Hepatocyte (in vitro differentiated cells): Measurements from ENCODE around the gene FNDC3B. TPM values are rescaled to one million over a fixed set of nuclear protein-coding genes. Genes with fewer than 3 reads are reported as not detected.

Source experiments
- DNase-seq: peaks from one replicate; pipeline ENCODE4 v3.0.0-alpha.2; 2016; ENCODE audit warnings: low spot score
- H2AFZ ChIP-seq: fragments of 200-600 bp; sonication (generic); 2 replicates; pipeline ENCODE4 v1.6.0; 2016; ENCODE audit warnings: antibody characterized with exemption, mild to moderate bottlenecking
- H3K27ac ChIP-seq: fragments of 200-600 bp; sonication (generic); 2 replicates; pipeline ENCODE4 v1.5.1; 2016; ENCODE audit warnings: mild to moderate bottlenecking
- H3K27me3 ChIP-seq: fragments of 200-600 bp; sonication (generic); 2 replicates; pipeline ENCODE4 v1.6.1; 2016
- H3K36me3 ChIP-seq: fragments of 200-600 bp; sonication (generic); replicated peaks from 2 replicates; pipeline ENCODE4 v1.5.1; 2016; ENCODE audit warnings: low read depth; ENCODE audit not compliant: insufficient read depth
- H3K4me1 ChIP-seq: fragments of 200-600 bp; sonication (generic); 2 replicates; pipeline ENCODE4 v1.5.1; 2016; ENCODE audit warnings: mild to moderate bottlenecking, moderate library complexity; ENCODE audit not compliant: insufficient read depth
- H3K4me2 ChIP-seq: fragments of 200-600 bp; sonication (generic); 2 replicates; pipeline ENCODE4 v1.6.0; 2016
- H3K4me3 ChIP-seq: fragments of 200-600 bp; sonication (generic); 2 replicates; pipeline ENCODE4 v1.5.1; 2016; ENCODE audit warnings: mild to moderate bottlenecking
- H3K79me2 ChIP-seq: fragments of 200-600 bp; sonication (generic); 2 replicates; pipeline ENCODE4 v1.6.0; 2017; ENCODE audit warnings: mild to moderate bottlenecking
- H3K9me2 ChIP-seq: fragments of 200-600 bp; sonication (generic); replicated peaks from 2 replicates; pipeline ENCODE4 v1.6.0; 2017; ENCODE audit warnings: mild to moderate bottlenecking; ENCODE audit not compliant: insufficient read depth
- H3K9me3 ChIP-seq: fragments of 200-600 bp; sonication (generic); 2 replicates; pipeline ENCODE4 v1.5.1; 2016; ENCODE audit warnings: low read depth, mild to moderate bottlenecking
- H4K20me1 ChIP-seq: fragments of 200-600 bp; sonication (generic); 2 replicates; pipeline ENCODE4 v1.6.0; 2016; ENCODE audit warnings: mild to moderate bottlenecking; ENCODE audit not compliant: insufficient read depth, poor library complexity, severe bottlenecking
- EZH2 ChIP-seq: fragments of 200-600 bp; sonication (generic); IDR thresholded peaks from 2 replicates; pipeline ENCODE4 v1.6.1; 2016; ENCODE audit warnings: antibody characterized with exemption, mild to moderate bottlenecking, borderline replicate concordance
- EZH2phosphoT487 ChIP-seq: fragments of 200-600 bp; sonication (generic); IDR thresholded peaks from one replicate; pipeline ENCODE4 v1.6.1; 2018; ENCODE audit warnings: antibody characterized with exemption, mild to moderate bottlenecking, low read depth, moderate library complexity; ENCODE audit not compliant: unreplicated experiment, severe bottlenecking
- WGBS: methylation state at CpG from one replicate; pipeline ENCODE4 v1.1.6; 2016; ENCODE audit warnings: low lambda C conversion rate; ENCODE audit errors: missing lambda C conversion rate; 5-methylcytosine and 5-hydroxymethylcytosine counted together
- polyA plus RNA-seq: library from polyadenylated mRNA; unstranded; fragments of >200 nt; fragmentation: Nextera tagmentation; extraction: Ambion mirVana; gene quantifications from 2 replicates; pipeline ENCODE4 v1.2.1, GENCODE V29; 2016
- total RNA-seq: library from RNA; depleted of rRNA; stranded (reverse); fragments of >200 nt; gene quantifications from 2 replicates; pipeline ENCODE4 v1.2.3, GENCODE V29; 2014
- TF ChIP-seq, protein P1 (sequence below): fragments of 200-600 bp; sonication (generic); IDR thresholded peaks from 2 replicates; pipeline ENCODE4 v1.5.1; 2016; ENCODE audit warnings: antibody characterized with exemption, mild to moderate bottlenecking; ENCODE audit not compliant: poor library complexity

FNDC3B gene
- total and polyA plus RNA-seq, 2 experiments from 2014 or later = 61.2 to 113 TPM

DNA sequence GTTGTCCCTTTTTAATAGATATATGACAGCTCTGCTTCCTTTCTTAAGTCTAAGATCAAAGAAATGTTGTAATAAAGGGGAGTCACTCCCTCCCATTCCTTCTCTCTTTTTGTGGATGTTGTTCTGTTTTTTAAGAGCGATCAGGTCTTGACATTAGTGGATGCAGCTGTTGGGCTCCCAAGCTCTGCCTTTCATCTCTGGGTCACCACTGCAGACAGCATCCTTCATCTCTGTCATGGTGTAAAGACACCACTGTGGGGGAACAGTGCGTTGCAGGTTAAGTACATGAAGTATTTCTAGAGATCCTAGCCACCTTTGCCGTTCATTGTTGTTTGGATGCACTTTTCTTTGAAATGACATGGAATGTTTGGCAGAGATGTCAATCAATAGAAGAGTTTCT is 17.7 kb downstream of the FNDC3B start:
- H2AFZ ChIP-seq = no peak overlapping the region
- H3K9me2 ChIP-seq = no peaks in the 10 kb centered on the region
- peaks cover 92% of the 10 kb centered on the region for H3K79me2 ChIP-seq
- no peak overlapping the region for H3K4me3 ChIP-seq
- no peaks in the 10 kb centered on the region for H3K36me3 ChIP-seq
- WGBS = 69% methylated on average over 3 of the region's 3 CpGs
- no peak overlapping the region for H3K4me2 ChIP-seq
- H4K20me1 ChIP-seq = peaks cover 91% of the 10 kb centered on the region
- no peak for TF ChIP-seq EZH2
- H3K27ac ChIP-seq = no peak overlapping the region
- no peaks in the 10 kb centered on the region for H3K27me3 ChIP-seq
- H3K9me3 ChIP-seq = no peaks in the 10 kb centered on the region
- peaks cover 13% of the 10 kb centered on the region for H3K4me1 ChIP-seq
- DNase-seq = no peak

DNA sequence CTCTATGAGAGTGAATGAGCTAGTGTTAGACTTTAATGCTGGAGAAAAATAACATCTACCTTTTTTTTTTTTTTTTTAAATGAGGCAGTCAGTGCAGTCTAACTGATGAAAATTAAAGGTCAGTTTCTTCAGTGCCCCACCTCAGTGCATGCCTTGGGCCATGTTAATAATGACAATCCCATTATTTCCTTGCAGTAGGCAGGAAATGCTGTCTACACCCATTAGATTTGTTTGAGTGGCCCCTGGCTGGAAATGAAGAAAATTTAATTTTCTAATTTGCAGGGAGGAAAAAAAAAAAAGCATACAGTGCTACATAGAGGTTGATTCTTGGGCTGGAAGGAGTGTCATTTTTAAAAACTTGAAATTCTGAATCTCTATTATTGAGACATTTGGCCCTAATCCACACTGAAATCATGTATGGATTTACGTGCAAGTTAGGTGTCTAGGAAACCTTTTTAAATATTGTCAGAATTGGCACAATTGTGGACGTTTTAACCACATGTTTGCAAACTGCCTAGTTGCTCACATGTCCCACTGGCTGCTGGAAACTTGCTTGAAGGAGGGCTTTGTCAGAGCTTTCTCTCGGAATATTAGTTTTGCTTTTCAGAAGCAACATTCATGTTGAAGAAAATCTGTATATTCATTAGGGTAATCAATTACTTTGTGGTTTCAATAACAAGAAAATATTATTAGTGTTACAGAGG is 18.4 kb downstream of the FNDC3B start:
- Histone ChIP-seq H3K4me2 (no peak overlapping the region), H3K27ac (no peak overlapping the region), H4K20me1 (peaks cover 91% of the 10 kb centered on the region), H2AFZ (no peak overlapping the region), H3K36me3 (no peaks in the 10 kb centered on the region), H3K4me1 (peaks cover 13% of the 10 kb centered on the region), H3K27me3 (no peaks in the 10 kb centered on the region), H3K9me2 (no peaks in the 10 kb centered on the region), H3K4me3 (no peak overlapping the region), H3K79me2 (peaks cover 92% of the 10 kb centered on the region), H3K9me3 (no peaks in the 10 kb centered on the region)
- TF ChIP-seq EZH2 = no peak
- TF ChIP-seq, protein P1, sequence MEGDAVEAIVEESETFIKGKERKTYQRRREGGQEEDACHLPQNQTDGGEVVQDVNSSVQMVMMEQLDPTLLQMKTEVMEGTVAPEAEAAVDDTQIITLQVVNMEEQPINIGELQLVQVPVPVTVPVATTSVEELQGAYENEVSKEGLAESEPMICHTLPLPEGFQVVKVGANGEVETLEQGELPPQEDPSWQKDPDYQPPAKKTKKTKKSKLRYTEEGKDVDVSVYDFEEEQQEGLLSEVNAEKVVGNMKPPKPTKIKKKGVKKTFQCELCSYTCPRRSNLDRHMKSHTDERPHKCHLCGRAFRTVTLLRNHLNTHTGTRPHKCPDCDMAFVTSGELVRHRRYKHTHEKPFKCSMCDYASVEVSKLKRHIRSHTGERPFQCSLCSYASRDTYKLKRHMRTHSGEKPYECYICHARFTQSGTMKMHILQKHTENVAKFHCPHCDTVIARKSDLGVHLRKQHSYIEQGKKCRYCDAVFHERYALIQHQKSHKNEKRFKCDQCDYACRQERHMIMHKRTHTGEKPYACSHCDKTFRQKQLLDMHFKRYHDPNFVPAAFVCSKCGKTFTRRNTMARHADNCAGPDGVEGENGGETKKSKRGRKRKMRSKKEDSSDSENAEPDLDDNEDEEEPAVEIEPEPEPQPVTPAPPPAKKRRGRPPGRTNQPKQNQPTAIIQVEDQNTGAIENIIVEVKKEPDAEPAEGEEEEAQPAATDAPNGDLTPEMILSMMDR = no peak
- TF ChIP-seq EZH2phosphoT487 = no peak
- 81% methylated on average over 3 of the region's 3 CpGs for WGBS
- DNase-seq = no peak

DNA sequence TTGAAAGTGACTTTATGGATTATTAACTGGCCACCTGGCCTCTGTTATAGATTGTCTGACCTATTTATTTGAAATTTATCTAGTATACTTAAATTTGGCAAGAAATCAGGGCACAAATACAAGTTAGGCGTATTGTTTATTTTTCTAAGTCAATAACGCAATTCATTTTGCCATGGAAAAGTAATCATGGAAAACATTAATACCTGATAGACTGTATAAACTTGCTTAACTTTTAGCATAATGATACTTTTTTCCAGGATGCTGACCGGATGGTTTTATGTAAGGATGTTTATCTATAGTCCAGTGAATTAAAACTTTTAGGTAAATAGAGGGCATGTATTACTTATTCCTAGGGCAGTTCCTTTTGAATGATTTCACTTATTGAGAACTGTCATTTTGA is 20.2 kb downstream of the FNDC3B start:
- H3K4me2 ChIP-seq = no peak overlapping the region
- H3K79me2 ChIP-seq = peaks cover 92% of the 10 kb centered on the region
- no peak overlapping the region for H3K27ac ChIP-seq
- H3K4me3 ChIP-seq = no peak overlapping the region
- peaks cover 91% of the 10 kb centered on the region for H4K20me1 ChIP-seq
- no peaks in the 10 kb centered on the region for H3K27me3 ChIP-seq
- no peaks in the 10 kb centered on the region for H3K36me3 ChIP-seq
- DNase-seq = no peak
- no peak overlapping the region for H2AFZ ChIP-seq
- H3K9me3 ChIP-seq = no peaks in the 10 kb centered on the region
- TF ChIP-seq EZH2 (no peak), EZH2phosphoT487 (no peak)
- TF ChIP-seq, protein P1 = no peak
- WGBS = 85% methylated on average over 3 of the region's 3 CpGs
- H3K9me2 ChIP-seq = no peaks in the 10 kb centered on the region
- H3K4me1 ChIP-seq = peaks cover 13% of the 10 kb centered on the region

DNA sequence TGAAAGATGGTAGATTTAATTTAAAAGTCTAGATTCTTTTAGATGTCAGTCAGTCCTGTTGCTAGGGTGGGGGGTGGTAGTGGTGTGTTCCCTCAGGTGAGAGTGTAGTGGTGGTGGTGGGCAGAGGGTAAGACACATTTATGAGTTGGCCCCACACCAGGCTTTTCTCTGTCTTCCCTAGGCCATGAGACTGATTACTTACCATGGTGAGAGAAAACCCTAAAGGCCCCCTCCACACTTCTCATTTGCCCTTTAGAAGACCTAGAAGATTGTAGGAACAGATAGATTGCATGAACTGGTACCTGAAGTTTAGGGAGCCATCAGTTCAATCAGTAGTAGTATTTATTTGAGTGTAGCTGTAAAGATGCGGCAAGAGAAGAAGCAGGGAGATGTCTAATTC is 20.9 kb downstream of the FNDC3B start:
- DNase-seq = no peak
- no peaks in the 10 kb centered on the region for H3K27me3 ChIP-seq
- H3K4me1 ChIP-seq = peaks cover 15% of the 10 kb centered on the region
- H2AFZ ChIP-seq = no peak overlapping the region
- no peaks in the 10 kb centered on the region for H3K9me2 ChIP-seq
- no peaks in the 10 kb centered on the region for H3K9me3 ChIP-seq
- peaks cover 92% of the 10 kb centered on the region for H4K20me1 ChIP-seq
- H3K4me3 ChIP-seq = no peak overlapping the region
- WGBS = 86% methylated on average over 1 of the region's 1 CpG
- H3K4me2 ChIP-seq = no peak overlapping the region
- peak overlapping the region; percentile 4 for H3K27ac ChIP-seq
- no peaks in the 10 kb centered on the region for H3K36me3 ChIP-seq
- TF ChIP-seq EZH2phosphoT487 (no peak), EZH2 (no peak)
- TF ChIP-seq, protein P1 = no peak
- peaks cover 92% of the 10 kb centered on the region for H3K79me2 ChIP-seq
